ENCODE data around the gene RAET1L.
"Not testable (repeated sequence)": the region's sequence is repeated elsewhere in the genome, so short reads cannot be mapped to it uniquely, and the experiment has no call there.

The RAET1L gene

GRCh38 chr6:150028799-150029198 lies 3.5 kb upstream of the RAET1L start:
- no peaks in the 10 kb centered on the region for H3K36me3 ChIP-seq (ENCODE audit: control insufficient read depth in 4 of 4, insufficient read depth in 4 of 4, low read length in 3 of 4)
- DNase-seq, result no peak
- no peak overlapping the region for H3K4me3 ChIP-seq (ENCODE audit: control insufficient read depth in 1 of 7, extremely low read depth in 1 of 7, insufficient read depth in 4 of 7, low read depth in 2 of 7, low read length in 6 of 7)
- H3K27me3 ChIP-seq (replicated peaks in 2 of 5; ENCODE audit: control insufficient read depth in 4 of 5, insufficient read depth in 5 of 5, low read length in 4 of 5), result peaks cover 0 to 78% (median 29%) of the 10 kb centered on the region in 5 experiments
- H3K27ac ChIP-seq (ENCODE audit: insufficient read depth in 1 of 2, low read depth in 1 of 2, low read length in 2 of 2, poor library complexity in 1 of 2, severe bottlenecking in 2 of 2), result no peak overlapping the region
- ChIA-PET CTCF (interaction anchor here (1.1 to 1.2 kb wide), 3 partner anchors 11 to 24 kb away, joined by 3 to 4 read pairs (median 3); no protein-coding TSS in a partner anchor), POLR2A (no interaction called here)
- peaks cover 0 to 4% (median 0%) of the 10 kb centered on the region in 5 experiments for H3K9me3 ChIP-seq (ENCODE audit: control extremely low read depth in 1 of 5, control insufficient read depth in 4 of 5, insufficient read depth in 2 of 5, low read depth in 1 of 5, low read length in 4 of 5)
- 74% methylated on average over 5 of the region's 8 CpGs for WGBS (ENCODE audit: insufficient coverage)
- H3K4me1 ChIP-seq (ENCODE audit: control extremely low read depth in 1 of 4, control insufficient read depth in 4 of 4, insufficient read depth in 4 of 4, low read length in 3 of 4), result peaks cover 0 to 11% (median 6%) of the 10 kb centered on the region in 4 experiments

- Histone ChIP-seq H3K27me3 (replicated peaks in 2 of 5; ENCODE audit: control insufficient read depth in 4 of 5, insufficient read depth in 5 of 5, low read length in 4 of 5) (peaks cover 0 to 72% (median 29%) of the 10 kb centered on the region in 5 experiments), H3K4me1 (ENCODE audit: control extremely low read depth in 1 of 4, control insufficient read depth in 4 of 4, insufficient read depth in 4 of 4, low read length in 3 of 4) (peaks cover 0 to 11% (median 6%) of the 10 kb centered on the region in 4 experiments), H3K36me3 (ENCODE audit: control insufficient read depth in 4 of 4, insufficient read depth in 4 of 4, low read length in 3 of 4) (no peaks in the 10 kb centered on the region), H3K9me3 (ENCODE audit: control extremely low read depth in 1 of 5, control insufficient read depth in 4 of 5, insufficient read depth in 2 of 5, low read depth in 1 of 5, low read length in 4 of 5) (peaks cover 0 to 1% (median 0%) of the 10 kb centered on the region in 5 experiments), H3K27ac (ENCODE audit: insufficient read depth in 1 of 2, low read depth in 1 of 2, low read length in 2 of 2, poor library complexity in 1 of 2, severe bottlenecking in 2 of 2) (no peak overlapping the region), H3K4me3 (ENCODE audit: control insufficient read depth in 1 of 7, extremely low read depth in 1 of 7, insufficient read depth in 4 of 7, low read depth in 2 of 7, low read length in 6 of 7) (no peak overlapping the region)
- ChIA-PET CTCF (interaction anchor here (1.1 to 1.2 kb wide), 3 partner anchors 11 to 25 kb away, joined by 3 to 4 read pairs (median 3); no protein-coding TSS in a partner anchor), POLR2A (no interaction called here)
- WGBS (ENCODE audit: insufficient coverage), result 96% methylated on average over 5 of the region's 6 CpGs
- DNase-seq, result no peak
Observed at GRCh38 chr6:150027806-150028565, 2.7 kb upstream of the RAET1L start.

DNA sequence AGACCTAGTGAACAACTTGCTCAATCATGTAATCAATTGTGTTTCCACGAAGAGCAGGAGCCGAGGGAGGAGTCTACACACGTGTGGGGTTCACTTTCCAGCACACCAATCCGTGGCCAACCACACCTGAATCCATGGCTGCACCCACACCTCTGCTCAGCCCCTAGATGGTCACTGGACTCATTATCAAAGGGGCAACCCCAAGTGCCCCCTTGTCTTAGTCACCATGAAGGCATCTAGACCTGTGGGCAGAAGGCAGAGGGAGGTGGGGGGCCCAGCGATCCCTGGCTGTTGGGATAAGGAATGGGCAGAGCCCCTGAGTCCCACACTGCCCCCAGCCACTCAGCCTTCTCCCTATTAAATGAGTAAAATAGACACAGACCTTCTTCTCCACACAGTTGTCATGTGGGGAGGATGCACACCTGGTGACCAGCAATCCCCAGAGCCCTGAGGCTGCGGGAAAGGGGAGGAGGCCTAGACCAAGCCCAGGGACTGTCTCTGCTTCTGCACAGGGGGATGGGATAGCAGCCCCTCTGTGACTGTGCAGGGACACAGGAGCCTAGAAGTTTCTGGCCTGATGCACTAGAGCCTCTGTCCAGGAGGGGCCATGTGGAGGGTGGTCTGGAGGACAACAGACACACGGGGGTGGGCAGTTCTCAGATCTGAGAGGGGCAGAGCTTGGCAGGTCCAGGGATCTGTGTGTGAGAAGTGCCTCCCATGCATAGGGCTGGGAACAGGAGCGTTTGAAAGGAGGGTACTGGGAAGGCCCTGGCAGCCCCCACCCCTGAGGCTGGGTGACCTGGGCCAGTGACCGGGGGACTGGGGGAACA lies 1.9 kb upstream of the RAET1L start:
- peaks cover 0 to 11% (median 6%) of the 10 kb centered on the region in 4 experiments for H3K4me1 ChIP-seq (ENCODE audit: control extremely low read depth in 1 of 4, control insufficient read depth in 4 of 4, insufficient read depth in 4 of 4, low read length in 3 of 4)
- H3K27me3 ChIP-seq (replicated peaks in 2 of 5; ENCODE audit: control insufficient read depth in 4 of 5, insufficient read depth in 5 of 5, low read length in 4 of 5), result peaks cover 0 to 69% (median 28%) of the 10 kb centered on the region in 5 experiments
- H3K36me3 ChIP-seq (ENCODE audit: control insufficient read depth in 4 of 4, insufficient read depth in 4 of 4, low read length in 3 of 4), result no peaks in the 10 kb centered on the region
- H3K4me3 ChIP-seq (ENCODE audit: control insufficient read depth in 1 of 7, extremely low read depth in 1 of 7, insufficient read depth in 4 of 7, low read depth in 2 of 7, low read length in 6 of 7), result no peak overlapping the region
- no peak overlapping the region for H3K27ac ChIP-seq (ENCODE audit: insufficient read depth in 1 of 2, low read depth in 1 of 2, low read length in 2 of 2, poor library complexity in 1 of 2, severe bottlenecking in 2 of 2)
- no peak for DNase-seq
- WGBS (ENCODE audit: insufficient coverage), result 94% methylated on average over 8 of the region's 9 CpGs
- no peaks in the 10 kb centered on the region for H3K9me3 ChIP-seq (ENCODE audit: control extremely low read depth in 1 of 5, control insufficient read depth in 4 of 5, insufficient read depth in 2 of 5, low read depth in 1 of 5, low read length in 4 of 5)
- CTCF ChIA-PET, result interaction anchor here (1.2 kb wide), 1 partner anchor 13 kb away, joined by 3 read pairs; no protein-coding TSS in a partner anchor
- POLR2A ChIA-PET, result no interaction called here

GRCh38 chr6:150024646-150025155 lies 631 bp downstream of the RAET1L start:
- Histone ChIP-seq H3K27ac (ENCODE audit: insufficient read depth in 1 of 2, low read depth in 1 of 2, low read length in 2 of 2, poor library complexity in 1 of 2, severe bottlenecking in 2 of 2) (no peak overlapping the region), H3K36me3 (ENCODE audit: control insufficient read depth in 4 of 4, insufficient read depth in 4 of 4, low read length in 3 of 4) (no peaks in the 10 kb centered on the region), H3K4me3 (ENCODE audit: control insufficient read depth in 1 of 7, extremely low read depth in 1 of 7, insufficient read depth in 4 of 7, low read depth in 2 of 7, low read length in 6 of 7) (no peak overlapping the region), H3K9me3 (ENCODE audit: control extremely low read depth in 1 of 5, control insufficient read depth in 4 of 5, insufficient read depth in 2 of 5, low read depth in 1 of 5, low read length in 4 of 5) (no peaks in the 10 kb centered on the region), H3K27me3 (replicated peaks in 2 of 5; ENCODE audit: control insufficient read depth in 4 of 5, insufficient read depth in 5 of 5, low read length in 4 of 5) (peaks cover 0 to 66% (median 25%) of the 10 kb centered on the region in 5 experiments), H3K4me1 (ENCODE audit: control extremely low read depth in 1 of 4, control insufficient read depth in 4 of 4, insufficient read depth in 4 of 4, low read length in 3 of 4) (peaks cover 0 to 11% (median 6%) of the 10 kb centered on the region in 4 experiments)
- CTCF ChIA-PET, result interaction anchor here (0.9 kb wide), 1 partner anchor 95 kb away, joined by 3 read pairs; no protein-coding TSS in a partner anchor
- POLR2A ChIA-PET, result no interaction called here
- WGBS (ENCODE audit: insufficient coverage), result 26% methylated on average over 8 of the region's 11 CpGs
- DNase-seq, result no peak

DNA sequence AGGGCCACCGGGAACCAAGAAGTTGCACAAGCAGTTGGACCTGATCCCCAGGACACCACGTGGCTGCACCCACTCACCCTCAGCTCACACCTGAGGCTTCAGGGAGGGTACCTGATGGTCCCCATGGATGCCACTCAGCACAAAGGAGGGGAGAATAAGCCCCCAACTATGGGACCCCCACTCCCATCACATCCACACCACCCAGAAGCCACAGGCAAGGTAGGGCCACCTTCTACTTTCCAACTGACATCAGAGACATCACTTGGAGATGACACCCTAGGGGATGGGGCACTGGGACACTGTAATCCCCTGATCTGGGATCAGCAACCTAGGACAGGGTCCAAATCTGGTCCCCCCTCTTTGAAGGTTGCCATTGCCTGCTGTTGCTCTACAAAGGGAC lies 1.3 kb downstream of the RAET1L start:
- H3K4me3 ChIP-seq (ENCODE audit: control insufficient read depth in 1 of 7, extremely low read depth in 1 of 7, insufficient read depth in 4 of 7, low read depth in 2 of 7, low read length in 6 of 7); POLR2A ChIA-PET; H3K9me3 ChIP-seq (ENCODE audit: control extremely low read depth in 1 of 5, control insufficient read depth in 4 of 5, insufficient read depth in 2 of 5, low read depth in 1 of 5, low read length in 4 of 5); H3K27ac ChIP-seq (ENCODE audit: insufficient read depth in 1 of 2, low read depth in 1 of 2, low read length in 2 of 2, poor library complexity in 1 of 2, severe bottlenecking in 2 of 2); CTCF ChIA-PET; H3K36me3 ChIP-seq (ENCODE audit: control insufficient read depth in 4 of 4, insufficient read depth in 4 of 4, low read length in 3 of 4); DNase-seq: not testable (repeated sequence)
- peaks cover 0 to 63% (median 26%) of the 10 kb centered on the region in 5 experiments for H3K27me3 ChIP-seq (replicated peaks in 2 of 5; ENCODE audit: control insufficient read depth in 4 of 5, insufficient read depth in 5 of 5, low read length in 4 of 5)
- peaks cover 0 to 11% (median 6%) of the 10 kb centered on the region in 4 experiments for H3K4me1 ChIP-seq (ENCODE audit: control extremely low read depth in 1 of 4, control insufficient read depth in 4 of 4, insufficient read depth in 4 of 4, low read length in 3 of 4)
- no CpG with 5 or more reads among the region's 2 CpGs for WGBS (ENCODE audit: insufficient coverage)

- H3K36me3 ChIP-seq (ENCODE audit: control insufficient read depth in 4 of 4, insufficient read depth in 4 of 4, low read length in 3 of 4); H3K27ac ChIP-seq (ENCODE audit: insufficient read depth in 1 of 2, low read depth in 1 of 2, low read length in 2 of 2, poor library complexity in 1 of 2, severe bottlenecking in 2 of 2); DNase-seq; H3K4me3 ChIP-seq (ENCODE audit: control insufficient read depth in 1 of 7, extremely low read depth in 1 of 7, insufficient read depth in 4 of 7, low read depth in 2 of 7, low read length in 6 of 7); CTCF ChIA-PET; H3K9me3 ChIP-seq (ENCODE audit: control extremely low read depth in 1 of 5, control insufficient read depth in 4 of 5, insufficient read depth in 2 of 5, low read depth in 1 of 5, low read length in 4 of 5); POLR2A ChIA-PET: not testable (repeated sequence)
- no CpG with 5 or more reads among the region's 6 CpGs for WGBS (ENCODE audit: insufficient coverage)
- Histone ChIP-seq H3K4me1 (ENCODE audit: control extremely low read depth in 1 of 4, control insufficient read depth in 4 of 4, insufficient read depth in 4 of 4, low read length in 3 of 4) (peaks cover 0 to 11% (median 6%) of the 10 kb centered on the region in 4 experiments), H3K27me3 (replicated peaks in 2 of 5; ENCODE audit: control insufficient read depth in 4 of 5, insufficient read depth in 5 of 5, low read length in 4 of 5) (peaks cover 4 to 60% (median 30%) of the 10 kb centered on the region in 5 experiments)
Observed at GRCh38 chr6:150021870-150022269, 3.5 kb downstream of the RAET1L start.
